Tibial artery (tissue), 4 donors: Measurements from ENCODE around the gene PLA2G2E.

Experiments used
- DNase-seq, 2 donors: peaks; one replicate each; pipeline ENCODE4 v3.0.0-alpha.2; 2019
- H3K27ac ChIP-seq, 2 donors: fragments of 200-600 bp; sonication (generic) in 1 of 2; 1 replicate in 1 of 2; 2 replicates in 1 of 2; pipeline ENCODE4 v1.5.1; 2018 to 2019; ENCODE audit warnings: mild to moderate bottlenecking in 1 of 2
- H3K27me3 ChIP-seq, 2 donors: fragments of 200-600 bp; sonication (generic) in 1 of 2; one replicate each; pipeline versions ENCODE4 v1.5.1 to v1.6.0; 2016 to 2019
- H3K36me3 ChIP-seq, 3 donors: fragments of 200-600 bp; sonication (generic) in 2 of 3; one replicate each; pipeline ENCODE4 v1.5.1; 2016 to 2019; ENCODE audit warnings: mild to moderate bottlenecking in 2 of 3
- H3K4me1 ChIP-seq, 4 donors: fragments of 200-600 bp; sonication (generic) in 2 of 4; 1 replicate in 3 of 4; 2 replicates in 1 of 4; pipeline ENCODE4 v1.5.1; 2016 to 2019
- H3K4me3 ChIP-seq, 2 donors: fragments of 200-600 bp; sonication (generic) in 1 of 2; 1 replicate in 1 of 2; 2 replicates in 1 of 2; pipeline ENCODE4 v1.5.1; 2018 to 2019; ENCODE audit warnings: mild to moderate bottlenecking in 2 of 2
- H3K9me3 ChIP-seq, 3 donors: fragments of 200-600 bp; sonication (generic) in 1 of 3; one replicate each; pipeline ENCODE4 v1.5.1; 2016 to 2019
- intact Hi-C: fragments of 100-400 bp; cut with DNase I; formaldehyde crosslinking; loops from one replicate; pipeline ENCODE4 v1.15.0; 2023; ENCODE audit warnings: low total_unique reads
- TF ChIP-seq, protein P1 (sequence below), 2 experiments: fragments of 200-600 bp in 1 of 2; fragments of 450-650 bp in 1 of 2; IDR thresholded peaks; one replicate each; pipeline ENCODE4 v1.5.1; 2017 to 2019; ENCODE audit warnings: antibody characterized with exemption in 2 of 2, mild to moderate bottlenecking in 1 of 2, moderate library complexity in 1 of 2

PLA2G2E gene

DNA sequence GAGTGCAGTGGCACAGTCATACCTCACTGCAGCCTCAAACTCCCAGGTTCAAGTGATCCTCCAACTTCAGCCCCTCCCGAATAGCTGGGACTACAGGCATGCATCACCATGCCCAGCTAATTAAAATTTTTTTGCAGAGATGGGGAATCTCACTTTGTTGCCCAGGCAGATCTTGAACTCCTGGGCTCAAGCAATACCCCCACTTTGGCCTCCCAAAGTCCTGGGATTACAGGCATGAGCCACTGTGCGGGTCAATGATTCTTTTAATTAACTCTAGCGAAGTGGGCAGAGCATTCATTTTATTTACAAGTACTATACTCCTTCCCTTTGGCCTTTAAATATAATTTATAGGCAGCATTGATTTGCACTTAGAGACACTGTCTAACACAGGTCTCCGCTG, 43.8 kb downstream of the PLA2G2E start:
- Histone ChIP-seq H3K27ac (no peak overlapping the region), H3K27me3 (peaks cover 0 to 20% of the 10 kb centered on the region in 2 donors), H3K4me3 (no peak overlapping the region), H3K9me3 (no peaks in the 10 kb centered on the region), H3K36me3 (no peaks in the 10 kb centered on the region), H3K4me1 (peaks cover 0 to 24% (median 14%) of the 10 kb centered on the region in 4 donors)
- intact Hi-C loops, result no loop called here
- TF ChIP-seq, protein P1, sequence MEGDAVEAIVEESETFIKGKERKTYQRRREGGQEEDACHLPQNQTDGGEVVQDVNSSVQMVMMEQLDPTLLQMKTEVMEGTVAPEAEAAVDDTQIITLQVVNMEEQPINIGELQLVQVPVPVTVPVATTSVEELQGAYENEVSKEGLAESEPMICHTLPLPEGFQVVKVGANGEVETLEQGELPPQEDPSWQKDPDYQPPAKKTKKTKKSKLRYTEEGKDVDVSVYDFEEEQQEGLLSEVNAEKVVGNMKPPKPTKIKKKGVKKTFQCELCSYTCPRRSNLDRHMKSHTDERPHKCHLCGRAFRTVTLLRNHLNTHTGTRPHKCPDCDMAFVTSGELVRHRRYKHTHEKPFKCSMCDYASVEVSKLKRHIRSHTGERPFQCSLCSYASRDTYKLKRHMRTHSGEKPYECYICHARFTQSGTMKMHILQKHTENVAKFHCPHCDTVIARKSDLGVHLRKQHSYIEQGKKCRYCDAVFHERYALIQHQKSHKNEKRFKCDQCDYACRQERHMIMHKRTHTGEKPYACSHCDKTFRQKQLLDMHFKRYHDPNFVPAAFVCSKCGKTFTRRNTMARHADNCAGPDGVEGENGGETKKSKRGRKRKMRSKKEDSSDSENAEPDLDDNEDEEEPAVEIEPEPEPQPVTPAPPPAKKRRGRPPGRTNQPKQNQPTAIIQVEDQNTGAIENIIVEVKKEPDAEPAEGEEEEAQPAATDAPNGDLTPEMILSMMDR (IDR thresholded peaks at IDR 0.05), result no peak
- DNase-seq, result no peak

- H3K9me3 ChIP-seq, result no peaks in the 10 kb centered on the region
- peaks cover 0 to 24% of the 10 kb centered on the region in 2 donors for H3K27me3 ChIP-seq
- TF ChIP-seq, protein P1 (IDR thresholded peaks at IDR 0.05), result no peak
- no peak overlapping the region for H3K27ac ChIP-seq
- no peak for DNase-seq
- intact Hi-C loops, result no loop called here
- H3K4me3 ChIP-seq, result no peak overlapping the region
- H3K36me3 ChIP-seq, result no peaks in the 10 kb centered on the region
- H3K4me1 ChIP-seq, result peaks cover 0 to 19% (median 12%) of the 10 kb centered on the region in 4 donors
Observed at GRCh38 chr1:19879227-19879626, 44.2 kb downstream of the PLA2G2E start.

GRCh38 chr1:19878637-19878985, 44.8 kb downstream of the PLA2G2E start:
- no peak overlapping the region for H3K4me3 ChIP-seq
- H3K4me1 ChIP-seq, result peaks cover 0 to 13% (median 7%) of the 10 kb centered on the region in 4 donors
- TF ChIP-seq, protein P1 (IDR thresholded peaks at IDR 0.05), result no peak
- intact Hi-C loops, result no loop called here
- H3K27ac ChIP-seq, result no peak overlapping the region
- peaks cover 0 to 25% of the 10 kb centered on the region in 2 donors for H3K27me3 ChIP-seq
- no peaks in the 10 kb centered on the region for H3K36me3 ChIP-seq
- H3K9me3 ChIP-seq, result no peaks in the 10 kb centered on the region
- DNase-seq, result no peak

- H3K4me3 ChIP-seq, result no peak overlapping the region
- no peaks in the 10 kb centered on the region for H3K9me3 ChIP-seq
- no peak overlapping the region for H3K27ac ChIP-seq
- DNase-seq, result no peak
- H3K27me3 ChIP-seq, result peaks cover 0 to 25% of the 10 kb centered on the region in 2 donors
- H3K36me3 ChIP-seq, result no peaks in the 10 kb centered on the region
- H3K4me1 ChIP-seq, result peaks cover 0 to 7% (median under 1%) of the 10 kb centered on the region in 4 donors
- intact Hi-C loops, result no loop called here
- TF ChIP-seq, protein P1 (IDR thresholded peaks at IDR 0.05), result no peak
Observed at GRCh38 chr1:19877821-19878636, 45.4 kb downstream of the PLA2G2E start.

GRCh38 chr1:19877181-19877750, 46.2 kb downstream of the PLA2G2E start:
- TF ChIP-seq, protein P1 (IDR thresholded peaks at IDR 0.05), result no peak
- Histone ChIP-seq H3K9me3 (no peaks in the 10 kb centered on the region), H3K4me3 (no peak overlapping the region), H3K36me3 (no peaks in the 10 kb centered on the region), H3K4me1 (peaks cover 0 to 4% (median 0%) of the 10 kb centered on the region in 4 donors), H3K27ac (no peak overlapping the region), H3K27me3 (peaks cover 0 to 25% of the 10 kb centered on the region in 2 donors)
- no peak for DNase-seq
- intact Hi-C loops, result no loop called here
